ENCODE measurements around the gene FOXK2.

- no peak for TF ChIP-seq POLR2A (IDR thresholded peaks at IDR 0.05; ENCODE audit: low read length)
- TF ChIP-seq GATA1 (IDR thresholded peaks at IDR 0.05; ENCODE audit: low read depth, low read length) = no peak
Measured at GRCh38 chr17:82589851-82590180, 70.3 kb downstream of the FOXK2 start.

Data from erythroblast (primary cell).